CD4-positive, alpha-beta T cell treated with Interleukin-17A for 1 hour (primary cell): ENCODE results near the gene DOCK2.

Experiments
- DNase-seq: peaks from one replicate; pipeline ENCODE4 v3.0.0-alpha.2; 2020

Gene DOCK2

GRCh38 chr5:169873642-169874041, 236.6 kb downstream of the DOCK2 start:
- no peak for DNase-seq

DNA sequence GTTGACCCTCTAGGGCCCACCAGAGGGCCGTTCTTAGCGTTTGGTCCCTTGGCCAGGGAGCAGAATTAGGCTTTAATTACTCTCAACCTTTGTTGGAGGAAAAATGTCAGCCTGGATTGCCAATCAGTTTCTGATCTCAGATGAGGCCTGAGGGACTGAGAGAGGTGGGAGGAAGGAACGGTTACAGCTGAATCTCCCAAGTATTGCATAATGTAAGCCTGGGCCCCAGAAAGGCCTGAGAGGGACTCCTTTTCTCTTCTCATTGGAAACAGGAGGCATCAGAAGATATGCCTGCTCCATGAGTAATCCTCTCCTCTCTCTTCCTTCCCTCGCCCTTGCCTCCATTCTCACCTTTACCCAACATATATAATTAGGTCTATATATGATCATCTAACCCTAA, 237.5 kb downstream of the DOCK2 start:
- no peak for DNase-seq

- DNase-seq, result no peak
Measured at GRCh38 chr5:169875091-169875728, 238.1 kb downstream of the DOCK2 start.

- DNase-seq, result no peak
Measured at GRCh38 chr5:169875731-169876130, 238.7 kb downstream of the DOCK2 start.

DNA sequence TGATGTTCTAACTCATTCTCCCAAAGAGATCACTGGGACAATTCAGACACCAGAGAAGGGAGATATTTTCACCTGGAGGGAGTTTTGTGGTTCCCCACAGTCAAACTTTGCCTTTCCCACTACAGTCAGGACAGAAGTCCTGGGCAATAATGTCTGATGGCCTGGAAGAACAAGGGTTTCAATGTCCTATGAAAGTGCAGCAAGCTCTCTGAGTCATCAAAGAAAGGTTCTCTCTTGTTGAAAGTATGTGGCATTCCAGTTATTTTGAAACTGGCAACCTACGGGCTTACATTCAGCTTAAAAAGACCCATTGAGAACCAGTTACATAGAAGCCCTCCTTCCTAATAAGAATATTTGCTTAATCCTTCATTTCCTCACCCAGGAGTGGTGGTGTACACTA, 239.3 kb downstream of the DOCK2 start:
- no peak for DNase-seq

DNA sequence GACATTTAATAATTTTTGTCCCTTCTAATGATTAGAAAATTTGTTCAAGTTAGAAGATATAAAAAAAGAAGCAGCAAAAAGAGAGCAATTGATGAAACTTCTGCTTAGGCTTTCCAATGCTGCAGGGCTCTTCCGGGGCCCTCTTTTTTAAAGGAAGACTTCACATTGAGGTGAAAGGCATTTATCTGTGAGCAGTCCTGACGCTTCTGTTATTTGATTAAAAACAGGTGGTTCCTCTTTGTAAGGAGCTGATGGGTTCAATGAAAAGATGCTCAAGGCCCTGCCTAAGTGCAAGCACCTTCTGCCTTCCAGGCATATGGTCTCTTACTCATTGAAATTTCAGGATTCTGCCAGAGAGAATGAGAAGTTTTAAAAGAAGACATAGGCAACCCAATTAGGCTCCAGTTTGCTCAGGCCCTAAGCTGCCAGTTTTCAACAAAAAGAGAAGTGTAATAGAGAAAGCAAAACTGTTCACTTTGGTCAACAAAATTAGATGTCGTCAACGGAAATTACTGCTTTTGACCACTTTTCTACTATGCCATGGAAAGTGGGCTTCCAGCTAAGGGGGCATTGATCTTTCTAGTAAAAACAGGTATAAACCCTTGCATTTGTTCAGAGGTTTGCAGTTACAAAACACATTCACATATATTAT, 243.1 kb downstream of the DOCK2 start:
- DNase-seq, result no peak

DNA sequence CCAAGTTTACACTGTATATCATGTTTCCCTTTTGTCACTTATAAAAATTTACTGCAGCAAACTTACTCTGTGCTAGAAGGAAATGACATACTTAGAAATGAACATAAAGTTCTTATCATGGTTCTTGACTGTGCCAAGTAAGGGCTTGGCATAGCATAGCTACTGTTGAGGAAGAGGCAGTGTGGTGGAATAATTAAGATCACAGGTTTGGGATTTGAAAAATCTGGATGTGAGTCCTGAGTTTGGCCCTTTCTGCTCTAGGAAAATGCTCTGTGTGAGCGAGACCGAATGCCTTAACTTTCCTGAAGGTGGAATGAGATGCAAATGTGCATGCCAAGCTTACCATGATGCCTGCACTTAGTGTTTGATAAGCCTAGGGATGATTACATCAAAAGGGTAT, 243.7 kb downstream of the DOCK2 start:
- DNase-seq, result no peak

DNA sequence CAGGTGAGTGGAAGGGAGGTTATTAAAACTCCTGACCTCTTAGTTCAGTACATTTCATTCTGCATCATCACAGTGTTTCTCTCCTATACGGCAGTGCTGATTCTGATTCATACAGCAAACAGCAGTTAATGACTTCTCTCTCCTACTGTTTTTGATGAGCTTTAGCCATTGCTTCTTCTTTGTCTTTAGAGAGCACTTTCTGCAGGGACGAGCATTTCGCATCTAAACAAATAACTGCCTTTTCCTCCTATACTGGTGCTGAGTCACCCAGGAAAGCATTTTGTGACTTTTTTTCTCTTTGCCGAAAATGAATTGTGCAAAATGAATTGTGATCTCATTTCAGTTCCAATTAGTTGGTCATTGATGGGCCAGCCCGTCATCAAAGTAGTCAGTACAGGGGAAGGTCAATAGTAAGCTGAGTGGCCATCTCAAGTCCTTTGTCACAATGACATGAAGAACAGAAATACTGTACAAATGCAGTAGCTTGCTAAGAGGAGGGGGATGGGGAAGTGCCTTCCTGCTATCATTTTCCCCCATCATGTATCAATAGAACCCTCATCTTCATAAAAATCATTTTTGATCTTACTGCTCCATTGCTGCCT, 244.7 kb downstream of the DOCK2 start:
- no peak for DNase-seq

DNA sequence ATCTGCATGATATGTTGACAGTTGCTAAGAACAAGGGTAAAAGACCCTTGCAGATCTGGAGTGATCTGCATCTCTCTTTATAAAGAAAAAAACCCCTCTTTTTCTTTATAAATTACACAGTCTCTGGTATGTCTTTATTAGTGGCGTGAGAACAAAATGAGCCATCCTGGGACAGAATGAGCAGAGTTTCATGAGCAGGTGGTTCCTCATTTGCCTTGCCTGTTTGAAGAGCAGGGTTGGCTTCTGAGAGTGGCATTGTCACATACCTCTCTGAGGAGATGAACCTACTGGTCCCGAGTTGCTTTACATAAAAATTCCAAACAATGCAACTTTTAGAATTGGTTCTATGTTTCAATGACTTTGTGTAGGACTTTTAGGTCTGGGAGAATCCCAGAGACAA, 249.0 kb downstream of the DOCK2 start:
- DNase-seq, result no peak

GRCh38 chr5:169886677-169887076, 249.6 kb downstream of the DOCK2 start:
- no peak for DNase-seq

- DNase-seq, result no peak
Measured at GRCh38 chr5:169889572-169889971, 252.5 kb downstream of the DOCK2 start.

GRCh38 chr5:169893010-169893409, 255.9 kb downstream of the DOCK2 start:
- no peak for DNase-seq

DNA sequence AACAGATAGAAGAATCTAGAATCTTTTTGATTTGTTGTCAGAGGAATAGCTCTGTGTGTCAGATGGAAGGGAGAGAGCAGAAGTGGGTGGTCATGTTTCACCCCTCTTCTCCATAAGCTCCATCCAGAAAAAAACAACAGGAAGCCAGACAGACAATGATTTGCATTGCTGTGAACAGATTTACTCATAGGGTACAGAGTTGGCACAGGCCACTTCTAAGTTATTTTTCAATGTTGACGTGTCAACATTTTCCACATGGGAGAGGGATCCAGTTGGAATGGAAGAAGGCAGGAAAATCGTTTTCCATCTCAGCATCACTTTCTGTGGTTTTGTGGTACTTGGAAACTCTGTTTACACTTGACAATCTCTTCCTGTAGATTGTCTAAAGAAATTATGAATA, 256.5 kb downstream of the DOCK2 start:
- DNase-seq, result no peak

GRCh38 chr5:169895926-169896325, 258.9 kb downstream of the DOCK2 start:
- no peak for DNase-seq

GRCh38 chr5:169897481-169897880, 260.4 kb downstream of the DOCK2 start:
- no peak for DNase-seq

GRCh38 chr5:169901896-169902295, 264.8 kb downstream of the DOCK2 start:
- DNase-seq, result no peak

GRCh38 chr5:169904059-169904458, 267.0 kb downstream of the DOCK2 start:
- no peak for DNase-seq

GRCh38 chr5:169904508-169904907, 267.4 kb downstream of the DOCK2 start:
- no peak for DNase-seq

- no peak for DNase-seq
Measured at GRCh38 chr5:169905017-169905416, 267.9 kb downstream of the DOCK2 start.

DNA sequence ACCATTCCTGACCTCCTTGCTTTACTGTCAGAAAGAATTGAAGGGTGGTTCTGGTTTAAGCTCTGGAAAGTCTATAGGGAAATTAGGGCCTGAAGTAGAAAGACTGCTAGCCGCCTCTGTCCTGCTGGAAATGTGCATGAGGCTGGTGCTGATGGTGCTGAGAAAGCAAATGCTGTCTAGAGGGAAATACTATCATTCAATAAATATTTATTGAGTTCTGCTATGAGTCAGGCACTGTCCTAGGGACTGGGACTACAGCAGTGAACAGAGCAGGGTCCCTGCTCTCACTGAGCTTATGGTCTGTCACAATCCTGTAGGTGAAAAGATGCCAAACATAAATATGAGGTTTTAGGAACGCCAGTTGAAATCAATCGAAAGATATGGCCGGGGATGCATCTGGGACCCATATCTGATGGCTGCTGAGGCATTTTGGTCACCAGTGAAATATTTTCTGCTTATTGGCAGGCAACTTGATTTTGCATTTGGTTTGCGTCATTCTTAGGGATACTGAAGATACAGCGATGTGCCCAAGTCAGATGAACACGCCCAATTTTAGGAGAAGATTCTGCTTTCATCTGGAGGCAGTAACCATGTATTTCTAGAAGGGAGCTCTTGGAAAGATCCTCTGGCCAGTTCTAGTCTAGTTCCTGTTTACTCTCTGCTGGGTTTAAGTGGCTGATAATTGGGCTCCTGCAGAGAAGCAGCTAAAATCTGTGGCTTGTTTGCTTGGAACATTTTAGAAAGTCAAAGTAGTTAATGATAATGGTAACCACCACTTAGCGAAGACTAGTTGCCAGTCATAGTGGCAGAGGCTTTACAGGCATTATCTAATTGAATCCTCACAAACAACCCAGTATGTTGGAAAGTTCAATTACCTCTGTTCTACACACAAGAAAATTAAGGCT, 269.9 kb downstream of the DOCK2 start:
- DNase-seq, result no peak

DNA sequence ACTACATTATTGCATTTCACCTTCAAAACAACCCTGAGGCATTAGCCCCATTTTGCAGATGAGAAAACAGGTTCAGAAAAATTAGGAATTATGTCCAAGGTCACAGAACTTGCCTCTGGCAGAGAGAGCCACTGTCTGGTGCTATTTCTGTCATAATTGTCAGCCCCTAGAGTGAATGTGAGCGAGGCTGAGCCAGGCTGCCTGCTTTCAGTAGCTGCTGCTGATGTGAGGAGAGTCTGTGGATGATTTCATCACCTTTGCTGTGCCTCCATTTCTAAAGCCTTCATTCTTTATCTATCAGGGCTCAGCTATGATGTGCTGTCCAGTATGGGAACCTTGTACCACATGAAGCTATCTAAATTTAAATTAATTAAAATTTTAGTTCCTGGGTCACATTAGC, 271.8 kb downstream of the DOCK2 start:
- DNase-seq, result no peak

GRCh38 chr5:169909945-169910344, 272.9 kb downstream of the DOCK2 start:
- no peak for DNase-seq

DNA sequence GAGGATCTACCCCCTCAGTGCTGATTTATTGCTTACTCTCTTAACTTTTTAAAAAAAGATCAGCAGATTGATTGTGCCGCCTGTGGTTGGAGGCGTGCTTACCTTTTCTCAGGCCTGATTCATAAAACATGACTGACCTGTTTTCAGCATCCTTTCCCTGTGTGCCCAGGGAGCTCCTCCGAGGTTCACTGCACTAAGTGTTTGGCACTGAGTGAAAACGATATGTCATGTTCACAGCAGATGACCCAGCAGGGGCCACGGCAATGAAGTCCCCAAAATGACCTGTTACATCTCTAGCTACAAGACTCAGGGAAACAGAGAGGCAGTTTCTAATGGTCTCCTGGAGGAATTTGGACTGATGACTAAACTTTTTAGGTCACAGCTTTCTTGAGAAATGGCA, 273.3 kb downstream of the DOCK2 start:
- no peak for DNase-seq
